ENCODE results near the gene UQCR10.

Gene UQCR10

DNA sequence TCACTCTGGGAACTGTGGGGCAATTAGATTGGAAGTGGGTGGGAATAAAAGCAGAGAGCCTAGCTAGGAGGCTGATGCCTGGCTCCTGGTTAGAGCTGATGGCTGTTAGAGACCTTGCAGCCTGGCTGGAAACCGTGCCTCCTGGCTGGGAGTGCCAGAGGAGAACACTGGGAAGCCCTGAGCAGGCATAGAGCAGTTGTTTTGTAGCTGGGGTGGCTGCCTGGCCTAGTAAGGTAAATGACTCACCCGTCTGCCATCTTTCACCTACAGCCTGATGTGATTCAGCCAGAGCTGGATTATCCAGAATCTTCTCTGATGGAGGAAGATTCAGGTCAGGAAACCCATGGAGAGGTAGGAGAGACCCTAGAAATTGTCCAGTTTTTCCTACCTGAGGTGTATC, 6.1 kb downstream of the UQCR10 start:
- in situ Hi-C loops (cut with HindIII; ENCODE audit: low pct_ligation_motif_present, low sequenced_read_pairs): no loop called here
- TF ChIP-seq, protein P1, sequence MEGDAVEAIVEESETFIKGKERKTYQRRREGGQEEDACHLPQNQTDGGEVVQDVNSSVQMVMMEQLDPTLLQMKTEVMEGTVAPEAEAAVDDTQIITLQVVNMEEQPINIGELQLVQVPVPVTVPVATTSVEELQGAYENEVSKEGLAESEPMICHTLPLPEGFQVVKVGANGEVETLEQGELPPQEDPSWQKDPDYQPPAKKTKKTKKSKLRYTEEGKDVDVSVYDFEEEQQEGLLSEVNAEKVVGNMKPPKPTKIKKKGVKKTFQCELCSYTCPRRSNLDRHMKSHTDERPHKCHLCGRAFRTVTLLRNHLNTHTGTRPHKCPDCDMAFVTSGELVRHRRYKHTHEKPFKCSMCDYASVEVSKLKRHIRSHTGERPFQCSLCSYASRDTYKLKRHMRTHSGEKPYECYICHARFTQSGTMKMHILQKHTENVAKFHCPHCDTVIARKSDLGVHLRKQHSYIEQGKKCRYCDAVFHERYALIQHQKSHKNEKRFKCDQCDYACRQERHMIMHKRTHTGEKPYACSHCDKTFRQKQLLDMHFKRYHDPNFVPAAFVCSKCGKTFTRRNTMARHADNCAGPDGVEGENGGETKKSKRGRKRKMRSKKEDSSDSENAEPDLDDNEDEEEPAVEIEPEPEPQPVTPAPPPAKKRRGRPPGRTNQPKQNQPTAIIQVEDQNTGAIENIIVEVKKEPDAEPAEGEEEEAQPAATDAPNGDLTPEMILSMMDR (IDR thresholded peaks at IDR 0.05; ENCODE audit: low read depth, low read length, missing control alignments): no peak
- H3K4me3 ChIP-seq (ENCODE audit: low read depth, low read length): no peak overlapping the region
- H3K36me3 ChIP-seq (replicated peaks): peaks cover 7% of the 10 kb centered on the region
- no peak overlapping the region for H3K27ac ChIP-seq
- no peak for DNase-seq
- H3K27me3 ChIP-seq (replicated peaks): no peaks in the 10 kb centered on the region

GRCh38 chr22:29780220-29780619, 13.1 kb downstream of the UQCR10 start:
- Histone ChIP-seq H3K27ac (peak overlapping the region; percentile 78), H3K4me3 (ENCODE audit: low read depth, low read length) (no peak overlapping the region), H3K36me3 (replicated peaks) (no peaks in the 10 kb centered on the region), H3K27me3 (replicated peaks) (no peaks in the 10 kb centered on the region)
- no peak for DNase-seq
- in situ Hi-C loops (cut with HindIII; ENCODE audit: low pct_ligation_motif_present, low sequenced_read_pairs): no loop called here
- TF ChIP-seq, protein P1 (IDR thresholded peaks at IDR 0.05; ENCODE audit: low read depth, low read length, missing control alignments): no peak

DNA sequence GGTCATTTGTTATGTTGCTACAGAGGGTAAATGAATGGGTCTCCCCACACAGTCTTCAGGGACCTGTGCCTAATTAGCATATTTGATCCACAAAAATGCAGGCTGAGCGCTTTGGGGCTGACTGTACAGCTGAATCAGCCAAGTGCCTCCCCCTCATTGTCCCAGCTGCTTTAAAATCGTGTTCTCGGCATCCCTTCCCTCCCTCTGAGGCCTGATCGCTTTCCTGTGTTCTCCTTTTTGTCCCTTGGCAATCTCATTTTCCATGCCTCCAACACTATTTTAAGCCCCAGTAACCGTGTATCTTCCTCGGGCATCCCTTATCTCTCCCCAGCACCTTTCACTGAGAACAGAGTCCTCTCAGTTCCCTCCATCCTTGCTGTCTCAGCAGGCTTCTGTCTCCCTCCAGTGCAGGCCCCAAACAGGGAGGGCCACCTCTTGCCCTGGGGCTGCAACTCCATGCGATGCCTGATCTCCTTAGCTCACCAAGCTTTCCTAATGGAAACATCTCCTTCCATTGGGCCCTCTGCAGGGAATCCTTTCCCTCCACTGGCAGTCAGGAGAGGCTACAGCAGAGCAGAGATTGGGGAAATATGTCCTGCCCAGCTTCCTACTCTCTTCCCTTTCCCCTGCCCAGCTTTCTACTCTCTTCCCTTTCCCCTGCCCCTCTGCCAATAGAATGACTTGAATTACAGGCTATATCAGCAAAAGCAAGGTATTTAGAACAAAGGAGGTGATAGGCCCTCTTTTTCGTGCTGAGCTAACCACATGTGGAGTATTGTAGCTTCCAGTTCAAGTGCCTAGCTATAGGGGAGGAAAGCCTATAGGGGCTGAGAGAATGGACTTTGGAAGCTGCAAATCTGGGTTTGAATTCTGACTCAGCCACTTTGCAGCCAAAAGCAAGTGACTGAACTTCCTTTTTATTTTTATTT, 13.8 kb downstream of the UQCR10 start:
- no peaks in the 10 kb centered on the region for H3K27me3 ChIP-seq (replicated peaks)
- H3K27ac ChIP-seq: peak overlapping the region; percentile 78
- in situ Hi-C loops (cut with HindIII; ENCODE audit: low pct_ligation_motif_present, low sequenced_read_pairs): no loop called here
- H3K36me3 ChIP-seq (replicated peaks): no peaks in the 10 kb centered on the region
- H3K4me3 ChIP-seq (ENCODE audit: low read depth, low read length): no peak overlapping the region
- DNase-seq: peak; percentile 85
- TF ChIP-seq, protein P1 (IDR thresholded peaks at IDR 0.05; ENCODE audit: low read depth, low read length, missing control alignments): peak; percentile 1

DNA sequence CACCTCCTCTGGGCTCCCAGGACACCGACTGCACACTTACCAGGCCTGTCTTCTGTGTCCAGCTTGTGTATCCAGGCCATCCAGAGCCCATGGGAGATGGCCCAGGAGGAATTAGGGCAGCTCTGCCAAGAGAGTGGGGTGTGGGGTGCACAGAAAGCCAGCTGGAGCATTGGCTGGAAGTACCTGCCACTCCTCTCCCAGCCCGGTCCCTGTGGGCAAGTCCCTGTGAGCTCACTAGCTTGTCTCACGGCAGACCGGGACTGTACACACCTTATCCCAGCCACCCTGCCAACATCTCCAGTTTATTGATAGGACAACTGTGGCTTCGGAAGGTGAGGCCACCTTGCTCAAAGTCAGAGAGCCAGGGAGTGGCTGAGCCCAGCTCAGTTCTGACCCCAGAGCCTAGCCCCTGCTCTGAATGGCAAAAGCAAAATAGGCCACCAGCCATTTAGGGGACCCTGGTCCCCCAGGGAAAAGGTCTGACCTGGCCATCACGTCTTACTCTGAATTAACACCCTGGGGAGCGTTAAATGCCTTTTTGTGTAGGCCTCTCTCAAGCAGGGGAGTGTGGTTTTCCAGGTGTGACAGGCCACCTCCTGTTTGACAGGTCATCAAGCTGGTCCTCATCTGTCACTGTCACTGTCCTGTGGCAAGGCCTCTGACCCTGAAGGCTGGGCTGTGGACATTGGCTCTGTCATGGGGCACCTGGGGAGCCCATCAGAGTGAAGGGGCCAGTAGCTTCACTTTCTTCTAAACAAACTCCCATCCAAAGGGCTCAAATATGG, 15.1 kb downstream of the UQCR10 start:
- no peaks in the 10 kb centered on the region for H3K27me3 ChIP-seq (replicated peaks)
- DNase-seq: no peak
- H3K4me3 ChIP-seq (ENCODE audit: low read depth, low read length): no peak overlapping the region
- no peaks in the 10 kb centered on the region for H3K36me3 ChIP-seq (replicated peaks)
- in situ Hi-C loops (cut with HindIII; ENCODE audit: low pct_ligation_motif_present, low sequenced_read_pairs): no loop called here
- TF ChIP-seq, protein P1 (IDR thresholded peaks at IDR 0.05; ENCODE audit: low read depth, low read length, missing control alignments): no peak
- peak overlapping the region; percentile 78 for H3K27ac ChIP-seq

DNA sequence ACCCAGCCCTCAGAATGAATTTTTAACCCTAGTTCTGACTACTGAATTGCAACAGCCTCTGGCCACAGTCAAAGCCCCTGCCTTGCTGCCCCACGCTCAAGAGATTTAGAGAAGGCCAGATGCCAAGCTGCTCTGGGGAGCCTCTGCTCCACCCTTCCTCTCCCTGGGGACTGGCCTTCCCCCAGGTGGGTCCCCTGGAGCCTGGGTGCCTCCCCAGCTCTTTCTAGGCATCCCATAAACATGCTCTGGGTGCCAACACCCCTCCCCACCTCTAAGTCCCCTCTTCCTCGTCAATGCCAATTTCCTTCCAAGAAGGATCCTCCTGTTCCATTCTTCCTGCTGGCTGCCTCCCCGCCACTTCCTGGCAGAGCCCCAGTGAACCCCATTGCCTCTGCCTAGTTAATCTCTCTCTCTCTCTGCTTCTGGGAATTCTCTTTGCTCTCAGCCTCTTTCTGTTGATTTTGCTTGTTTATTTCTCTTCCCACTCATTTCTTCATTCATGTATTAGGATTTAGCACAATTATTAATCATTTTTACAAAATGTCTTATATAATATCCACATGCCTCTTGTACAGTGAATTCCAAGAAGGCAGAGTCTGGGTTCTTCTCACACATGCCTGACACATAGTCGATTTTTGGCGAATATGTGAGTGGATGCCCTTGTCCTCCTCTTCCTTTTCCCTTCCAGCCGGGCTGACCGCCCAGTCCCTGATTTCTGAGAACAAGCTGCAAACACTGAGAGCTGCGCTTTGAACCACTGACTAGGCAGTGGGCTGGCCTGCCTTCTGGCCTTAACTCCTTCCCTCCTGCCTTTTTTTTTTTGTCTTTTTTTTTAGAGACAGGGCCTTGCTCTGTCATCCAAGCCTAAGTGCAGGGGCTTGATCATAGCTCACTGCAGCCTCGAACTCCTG, 17.5 kb downstream of the UQCR10 start:
- Histone ChIP-seq H3K27me3 (replicated peaks) (no peaks in the 10 kb centered on the region), H3K4me3 (ENCODE audit: low read depth, low read length) (no peak overlapping the region), H3K27ac (no peak overlapping the region), H3K36me3 (replicated peaks) (peaks cover 17% of the 10 kb centered on the region)
- in situ Hi-C loops (cut with HindIII; ENCODE audit: low pct_ligation_motif_present, low sequenced_read_pairs): no loop called here
- TF ChIP-seq, protein P1 (IDR thresholded peaks at IDR 0.05; ENCODE audit: low read depth, low read length, missing control alignments): no peak
- DNase-seq: no peak
